ENCODE measurements around the gene CATSPER1.

DNA sequence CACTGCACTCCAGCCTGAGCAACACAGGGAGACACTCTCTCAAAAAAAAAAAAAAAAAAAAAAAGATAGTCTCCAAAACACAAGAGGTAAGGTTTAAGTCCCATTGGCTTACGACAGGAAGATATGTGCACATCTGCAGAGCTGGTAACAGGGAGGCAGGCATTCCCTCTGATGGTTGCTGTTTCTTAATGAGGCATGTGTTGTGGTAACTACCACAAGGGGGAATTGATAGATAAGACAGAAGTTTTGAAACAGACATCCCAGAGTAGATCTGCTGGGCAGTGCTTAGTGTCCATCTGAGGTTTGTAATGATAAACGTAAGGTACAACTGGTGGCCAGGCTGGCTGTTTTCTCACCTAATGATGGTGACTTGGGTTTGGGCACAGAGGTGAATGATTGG lies 29.0 kb downstream of the CATSPER1 start:
- TF ChIP-seq CTCF (IDR thresholded peaks at IDR 0.05) (no peak), POLR2A (IDR thresholded peaks at IDR 0.05) (no peak)
